ENCODE results near the gene LHX3.

The LHX3 gene

GRCh38 chr9:136174779-136175615, 29.9 kb downstream of the LHX3 start:
- TF ChIP-seq, protein P1, sequence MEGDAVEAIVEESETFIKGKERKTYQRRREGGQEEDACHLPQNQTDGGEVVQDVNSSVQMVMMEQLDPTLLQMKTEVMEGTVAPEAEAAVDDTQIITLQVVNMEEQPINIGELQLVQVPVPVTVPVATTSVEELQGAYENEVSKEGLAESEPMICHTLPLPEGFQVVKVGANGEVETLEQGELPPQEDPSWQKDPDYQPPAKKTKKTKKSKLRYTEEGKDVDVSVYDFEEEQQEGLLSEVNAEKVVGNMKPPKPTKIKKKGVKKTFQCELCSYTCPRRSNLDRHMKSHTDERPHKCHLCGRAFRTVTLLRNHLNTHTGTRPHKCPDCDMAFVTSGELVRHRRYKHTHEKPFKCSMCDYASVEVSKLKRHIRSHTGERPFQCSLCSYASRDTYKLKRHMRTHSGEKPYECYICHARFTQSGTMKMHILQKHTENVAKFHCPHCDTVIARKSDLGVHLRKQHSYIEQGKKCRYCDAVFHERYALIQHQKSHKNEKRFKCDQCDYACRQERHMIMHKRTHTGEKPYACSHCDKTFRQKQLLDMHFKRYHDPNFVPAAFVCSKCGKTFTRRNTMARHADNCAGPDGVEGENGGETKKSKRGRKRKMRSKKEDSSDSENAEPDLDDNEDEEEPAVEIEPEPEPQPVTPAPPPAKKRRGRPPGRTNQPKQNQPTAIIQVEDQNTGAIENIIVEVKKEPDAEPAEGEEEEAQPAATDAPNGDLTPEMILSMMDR (IDR thresholded peaks at IDR 0.05; ENCODE audit: low read length, missing control alignments): no peak
- H3K4me3 ChIP-seq (replicated peaks; ENCODE audit: low read depth, low read length): no peak overlapping the region
- DNase-seq (ENCODE audit: low read depth): no peak

GRCh38 chr9:136173648-136174290, 31.2 kb downstream of the LHX3 start:
- no peak overlapping the region for H3K4me3 ChIP-seq (replicated peaks; ENCODE audit: low read depth, low read length)
- DNase-seq (ENCODE audit: low read depth): no peak
- TF ChIP-seq, protein P1 (IDR thresholded peaks at IDR 0.05; ENCODE audit: low read length, missing control alignments): no peak

DNA sequence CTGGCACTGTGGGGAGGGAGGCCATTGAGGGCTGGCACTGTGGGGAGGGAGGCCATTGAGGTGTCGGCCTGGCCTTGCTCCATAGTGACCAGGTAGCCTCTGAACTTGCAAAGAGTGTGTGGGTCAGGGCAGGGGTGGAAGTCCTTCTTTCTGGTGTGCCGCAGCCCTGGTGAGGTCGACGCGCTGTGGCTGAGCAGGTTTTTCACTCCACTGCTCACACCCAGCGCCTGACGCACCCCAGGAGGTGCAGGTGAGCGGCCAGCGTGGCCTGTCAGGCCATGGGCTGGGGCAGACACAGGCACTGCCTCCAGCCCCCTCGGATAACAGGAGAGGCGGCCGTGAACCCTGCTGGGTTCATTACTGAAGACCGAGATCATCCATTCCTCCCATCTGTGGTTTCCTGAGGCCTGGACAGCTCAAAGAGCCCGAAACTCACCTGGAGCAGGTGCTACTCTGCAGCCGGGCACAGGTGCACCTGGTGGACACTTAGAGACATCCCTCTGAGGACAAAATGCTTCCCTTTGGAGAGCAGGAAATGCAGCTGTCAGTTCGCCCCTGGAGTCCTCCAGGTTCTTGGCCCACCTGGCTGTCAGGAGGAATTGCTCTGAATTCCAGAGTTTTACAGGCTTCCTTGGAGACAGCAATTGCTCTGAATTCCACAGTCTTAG, 32.4 kb downstream of the LHX3 start:
- no peak for DNase-seq (ENCODE audit: low read depth)
- TF ChIP-seq, protein P1 (IDR thresholded peaks at IDR 0.05; ENCODE audit: low read length, missing control alignments): no peak
- no peak overlapping the region for H3K4me3 ChIP-seq (replicated peaks; ENCODE audit: low read depth, low read length)

DNA sequence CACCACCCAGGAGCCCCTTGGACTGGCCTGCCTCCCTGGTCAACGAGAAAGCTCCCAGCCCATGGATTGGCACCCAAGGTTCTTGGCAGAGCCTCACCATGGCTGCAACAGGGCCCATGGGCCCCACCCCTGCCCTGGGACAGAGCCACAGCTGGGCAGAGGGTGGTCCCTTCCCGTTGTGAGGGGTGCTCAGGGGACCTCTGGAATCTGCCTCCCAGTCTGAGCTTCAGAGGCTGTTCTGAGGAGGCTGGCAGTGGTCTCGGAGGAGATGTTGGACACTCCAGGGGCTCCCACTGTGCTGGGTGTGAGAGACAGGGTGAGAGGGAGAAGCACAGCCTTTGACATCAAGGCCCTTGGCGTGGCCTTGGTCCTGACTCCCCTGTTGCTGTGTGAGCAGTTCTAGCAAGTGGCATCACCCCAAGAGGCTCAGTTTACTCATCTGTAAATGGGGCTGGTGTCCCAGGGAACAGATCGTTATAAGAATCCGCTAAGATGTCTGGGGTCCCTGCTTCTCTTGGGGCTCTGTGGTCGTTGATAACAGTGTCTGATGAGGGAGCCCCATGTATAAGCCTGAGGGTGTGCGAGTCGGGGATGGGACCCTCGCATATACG, 33.0 kb downstream of the LHX3 start:
- TF ChIP-seq, protein P1 (IDR thresholded peaks at IDR 0.05; ENCODE audit: low read length, missing control alignments): no peak
- DNase-seq (ENCODE audit: low read depth): no peak
- H3K4me3 ChIP-seq (replicated peaks; ENCODE audit: low read depth, low read length): no peak overlapping the region

GRCh38 chr9:136171009-136171800, 33.7 kb downstream of the LHX3 start:
- DNase-seq (ENCODE audit: low read depth): no peak
- TF ChIP-seq, protein P1 (IDR thresholded peaks at IDR 0.05; ENCODE audit: low read length, missing control alignments): no peak

More at GRCh38 chr9:136171009-136171800, 33.7 kb downstream of the LHX3 start:
- H3K4me3 ChIP-seq (replicated peaks; ENCODE audit: low read depth, low read length): no peak overlapping the region

Measured in fibroblast of pulmonary artery (primary cell).